ENCODE measurements around the gene NMBR.

GRCh38 chr6:142187209-142187608, 40.3 kb upstream of the NMBR start:
- TF ChIP-seq POLR2A (IDR thresholded peaks at IDR 0.05; ENCODE audit: low read depth) (no peak), EP300 (IDR thresholded peaks at IDR 0.05) (no peak), CTCF (IDR thresholded peaks at IDR 0.05) (no peak)

All from esophagus muscularis mucosa (tissue), 4 donors.